Tibial artery (tissue), 4 donors: ENCODE measurements around the gene PRSS27.

Source experiments
- DNase-seq, 2 donors: peaks; one replicate each; pipeline ENCODE4 v3.0.0-alpha.2; 2019
- H3K27ac ChIP-seq, 2 donors: fragments of 200-600 bp; sonication (generic) in 1 of 2; 1 replicate in 1 of 2; 2 replicates in 1 of 2; pipeline ENCODE4 v1.5.1; 2018 to 2019; ENCODE audit warnings: mild to moderate bottlenecking in 1 of 2
- H3K27me3 ChIP-seq, 2 donors: fragments of 200-600 bp; sonication (generic) in 1 of 2; one replicate each; pipeline versions ENCODE4 v1.5.1 to v1.6.0; 2016 to 2019
- H3K36me3 ChIP-seq, 3 donors: fragments of 200-600 bp; sonication (generic) in 2 of 3; one replicate each; pipeline ENCODE4 v1.5.1; 2016 to 2019; ENCODE audit warnings: mild to moderate bottlenecking in 2 of 3
- H3K4me1 ChIP-seq, 4 donors: fragments of 200-600 bp; sonication (generic) in 2 of 4; 1 replicate in 3 of 4; 2 replicates in 1 of 4; pipeline ENCODE4 v1.5.1; 2016 to 2019
- H3K4me3 ChIP-seq, 2 donors: fragments of 200-600 bp; sonication (generic) in 1 of 2; 1 replicate in 1 of 2; 2 replicates in 1 of 2; pipeline ENCODE4 v1.5.1; 2018 to 2019; ENCODE audit warnings: mild to moderate bottlenecking in 2 of 2
- H3K9me3 ChIP-seq, 3 donors: fragments of 200-600 bp; sonication (generic) in 1 of 3; one replicate each; pipeline ENCODE4 v1.5.1; 2016 to 2019
- intact Hi-C: fragments of 100-400 bp; cut with DNase I; formaldehyde crosslinking; loops from one replicate; pipeline ENCODE4 v1.15.0; 2023; ENCODE audit warnings: low total_unique reads
- TF ChIP-seq, protein P1 (sequence below), 2 experiments: fragments of 200-600 bp in 1 of 2; fragments of 450-650 bp in 1 of 2; IDR thresholded peaks; one replicate each; pipeline ENCODE4 v1.5.1; 2017 to 2019; ENCODE audit warnings: antibody characterized with exemption in 2 of 2, mild to moderate bottlenecking in 1 of 2, moderate library complexity in 1 of 2

The PRSS27 gene

DNA sequence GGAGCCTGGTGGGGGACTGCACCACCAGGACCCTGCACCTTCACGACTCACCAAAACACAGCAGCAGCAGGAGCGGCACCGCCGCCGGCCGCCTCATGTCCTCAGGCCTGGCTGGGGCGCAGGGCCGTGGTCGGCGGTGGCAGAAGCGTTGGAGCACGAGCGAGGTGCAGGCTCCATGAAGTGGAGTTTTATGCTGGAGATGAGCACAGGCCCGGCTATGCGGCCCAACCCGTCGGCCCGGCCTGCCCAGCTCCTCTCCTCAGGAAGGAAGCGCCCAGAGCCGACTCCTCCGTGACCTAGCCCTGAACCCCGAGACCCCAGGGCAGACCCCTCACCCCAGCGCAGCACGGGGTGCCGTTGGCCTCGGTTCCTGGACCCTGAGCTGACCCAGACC lies at the start of gene PRSS27:
Gene PRSS27 (minus strand): TSS at position 161 of the 394 bp plus-strand sequence. CDS start 64 bp downstream, at position 97.
- H3K4me1 ChIP-seq = peaks cover 0 to 30% (median 13%) of the 10 kb centered on the region in 4 donors
- no peaks in the 10 kb centered on the region for H3K36me3 ChIP-seq
- peak within 1 kb of the TSS; percentile 61 to 67 for H3K4me3 ChIP-seq
- H3K27me3 ChIP-seq = peaks cover 0 to 30% of the 10 kb centered on the region in 2 donors
- intact Hi-C loops = no loop called here
- peak within 1 kb of the TSS; percentile 50 to 55 for H3K27ac ChIP-seq
- TF ChIP-seq, protein P1, sequence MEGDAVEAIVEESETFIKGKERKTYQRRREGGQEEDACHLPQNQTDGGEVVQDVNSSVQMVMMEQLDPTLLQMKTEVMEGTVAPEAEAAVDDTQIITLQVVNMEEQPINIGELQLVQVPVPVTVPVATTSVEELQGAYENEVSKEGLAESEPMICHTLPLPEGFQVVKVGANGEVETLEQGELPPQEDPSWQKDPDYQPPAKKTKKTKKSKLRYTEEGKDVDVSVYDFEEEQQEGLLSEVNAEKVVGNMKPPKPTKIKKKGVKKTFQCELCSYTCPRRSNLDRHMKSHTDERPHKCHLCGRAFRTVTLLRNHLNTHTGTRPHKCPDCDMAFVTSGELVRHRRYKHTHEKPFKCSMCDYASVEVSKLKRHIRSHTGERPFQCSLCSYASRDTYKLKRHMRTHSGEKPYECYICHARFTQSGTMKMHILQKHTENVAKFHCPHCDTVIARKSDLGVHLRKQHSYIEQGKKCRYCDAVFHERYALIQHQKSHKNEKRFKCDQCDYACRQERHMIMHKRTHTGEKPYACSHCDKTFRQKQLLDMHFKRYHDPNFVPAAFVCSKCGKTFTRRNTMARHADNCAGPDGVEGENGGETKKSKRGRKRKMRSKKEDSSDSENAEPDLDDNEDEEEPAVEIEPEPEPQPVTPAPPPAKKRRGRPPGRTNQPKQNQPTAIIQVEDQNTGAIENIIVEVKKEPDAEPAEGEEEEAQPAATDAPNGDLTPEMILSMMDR (IDR thresholded peaks at IDR 0.05) = no peak
- no peaks in the 10 kb centered on the region for H3K9me3 ChIP-seq
- DNase-seq = peak in 1 of 2 donors; percentile 59

DNA sequence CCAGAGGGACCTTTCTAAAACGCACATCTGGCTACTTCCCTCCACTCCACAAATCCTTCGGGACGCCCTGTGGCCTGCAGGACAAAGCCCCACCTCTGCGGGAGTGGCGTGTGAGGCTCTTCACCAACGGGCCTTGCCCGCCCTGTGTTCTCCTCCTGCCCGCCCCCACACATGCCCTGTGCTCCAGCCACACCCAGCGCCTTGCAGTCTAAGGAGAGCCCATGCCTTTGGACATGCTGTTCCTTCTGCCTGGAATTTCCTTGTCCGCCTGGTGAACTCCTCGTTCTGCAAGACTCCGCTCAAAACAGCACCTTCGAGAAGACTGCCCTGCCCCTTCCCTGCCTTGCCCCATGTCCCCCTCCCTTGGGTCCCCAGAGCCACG lies 49.6 kb upstream of the PRSS27 start:
- no peaks in the 10 kb centered on the region for H3K27me3 ChIP-seq
- TF ChIP-seq, protein P1 (IDR thresholded peaks at IDR 0.05) = no peak
- H3K4me3 ChIP-seq = no peak overlapping the region
- H3K27ac ChIP-seq = peak overlapping the region in 1 of 2 donors; percentile 22
- no peak for DNase-seq
- intact Hi-C loops = no loop called here
- peaks cover 0 to 19% (median 7%) of the 10 kb centered on the region in 4 donors for H3K4me1 ChIP-seq
- H3K36me3 ChIP-seq = peaks cover 70 to 100% (median 94%) of the 10 kb centered on the region in 3 donors
- no peaks in the 10 kb centered on the region for H3K9me3 ChIP-seq

DNA sequence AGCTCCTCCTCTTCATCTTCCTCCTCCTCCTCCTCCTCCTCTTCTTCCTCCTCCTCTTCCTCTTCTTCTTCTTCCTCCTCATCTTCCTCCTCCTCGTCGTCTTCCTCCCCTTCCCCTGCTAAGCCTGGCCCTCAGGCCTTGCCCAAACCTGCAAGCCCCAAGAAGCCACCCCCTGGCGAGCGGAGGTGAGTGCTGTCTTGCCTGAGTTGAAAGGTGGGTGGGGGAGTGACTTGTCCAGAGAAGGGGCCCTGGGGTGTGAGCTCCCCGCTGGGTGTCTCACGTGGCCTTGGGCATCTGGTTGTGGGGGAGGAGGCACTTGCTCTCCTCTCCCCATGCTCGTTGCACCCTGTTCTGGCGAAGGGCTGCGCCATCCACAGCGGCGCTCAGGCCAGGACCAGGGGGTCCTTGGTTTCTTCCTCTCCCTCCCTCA lies 49.1 kb upstream of the PRSS27 start:
- no peak for DNase-seq
- H3K27me3 ChIP-seq = no peaks in the 10 kb centered on the region
- TF ChIP-seq, protein P1 (IDR thresholded peaks at IDR 0.05) = no peak
- peaks cover 0 to 18% (median 3%) of the 10 kb centered on the region in 4 donors for H3K4me1 ChIP-seq
- H3K27ac ChIP-seq = peak overlapping the region; percentile 22
- H3K9me3 ChIP-seq = no peaks in the 10 kb centered on the region
- H3K4me3 ChIP-seq = no peak overlapping the region
- intact Hi-C loops = no loop called here
- H3K36me3 ChIP-seq = peaks cover 75 to 100% (median 98%) of the 10 kb centered on the region in 3 donors

DNA sequence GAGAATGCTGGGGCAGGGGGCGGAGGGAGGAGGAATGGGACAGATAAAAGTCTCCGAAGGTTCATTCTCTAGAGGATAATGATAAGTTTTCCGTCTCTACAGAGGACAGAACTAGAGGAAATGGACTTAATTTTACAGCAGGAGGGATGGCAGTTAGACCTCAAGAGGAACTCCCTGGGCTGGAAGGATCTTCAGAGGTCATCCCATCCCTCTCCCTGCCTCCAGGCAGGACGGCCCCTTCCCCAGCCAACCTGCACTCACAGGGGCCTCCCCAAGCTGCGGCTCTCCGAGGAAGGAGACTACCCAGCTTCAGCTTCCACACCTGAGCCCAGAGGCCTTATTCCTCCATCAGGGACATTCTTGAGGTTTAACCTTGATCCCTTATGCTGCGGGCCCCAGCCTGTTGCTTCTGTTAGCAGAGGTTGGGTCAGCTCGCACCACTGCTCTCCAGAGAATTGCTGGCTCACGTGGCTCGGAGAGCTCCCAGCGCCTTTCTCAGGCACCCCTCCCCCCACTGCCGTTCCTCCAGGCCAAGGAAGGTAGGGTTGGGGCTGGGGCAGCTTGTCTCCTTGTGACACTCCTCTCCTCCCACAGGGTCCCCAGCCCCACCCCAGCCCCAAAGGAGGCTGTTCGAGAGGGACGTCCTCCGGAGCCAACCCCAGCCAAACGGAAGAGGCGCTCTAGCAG lies 48.5 kb upstream of the PRSS27 start:
- intact Hi-C loops = no loop called here
- Histone ChIP-seq H3K9me3 (no peaks in the 10 kb centered on the region), H3K4me1 (peaks cover 0 to 18% (median 2%) of the 10 kb centered on the region in 4 donors), H3K4me3 (no peak overlapping the region), H3K36me3 (peaks cover 81 to 100% (median 98%) of the 10 kb centered on the region in 3 donors), H3K27me3 (no peaks in the 10 kb centered on the region), H3K27ac (peak overlapping the region; percentile 22)
- TF ChIP-seq, protein P1 (IDR thresholded peaks at IDR 0.05) = no peak
- DNase-seq = no peak

DNA sequence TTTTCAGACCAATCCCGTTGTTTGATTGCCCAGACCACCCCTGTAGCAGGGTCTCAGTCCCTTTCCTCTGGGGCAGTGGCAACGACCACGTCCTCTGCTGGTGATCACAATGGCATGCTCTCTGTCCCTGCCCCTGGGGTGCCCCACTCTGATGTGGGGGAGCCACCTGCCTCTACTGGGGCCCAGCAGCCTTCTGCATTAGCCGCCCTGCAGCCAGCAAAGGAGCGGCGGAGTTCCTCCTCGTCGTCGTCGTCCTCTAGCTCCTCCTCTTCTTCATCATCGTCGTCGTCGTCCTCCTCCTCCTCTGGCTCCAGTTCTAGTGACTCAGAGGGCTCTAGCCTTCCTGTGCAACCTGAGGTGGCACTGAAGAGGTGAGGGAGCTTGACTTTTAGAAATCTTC lies 47.9 kb upstream of the PRSS27 start:
- TF ChIP-seq, protein P1 (IDR thresholded peaks at IDR 0.05) = no peak
- no peak for DNase-seq
- no peaks in the 10 kb centered on the region for H3K9me3 ChIP-seq
- intact Hi-C loops = no loop called here
- H3K4me3 ChIP-seq = no peak overlapping the region
- H3K4me1 ChIP-seq = peaks cover 0 to 18% (median 2%) of the 10 kb centered on the region in 4 donors
- no peaks in the 10 kb centered on the region for H3K27me3 ChIP-seq
- peaks cover 87 to 100% (median 98%) of the 10 kb centered on the region in 3 donors for H3K36me3 ChIP-seq
- no peak overlapping the region for H3K27ac ChIP-seq
